Measurements from ENCODE around the gene TNRC6B. TPM values are rescaled to one million over a fixed set of nuclear protein-coding genes. Genes with fewer than 3 reads are reported as not detected.

Gene TNRC6B
- total RNA-seq, 6 experiments from 2014 or later = 30.8 to 36.3 (median 34.3) TPM

GRCh38 chr22:40238425-40239344 is 61.0 kb downstream of the TNRC6B start:
- peaks cover 55% of the 10 kb centered on the region for H3K4me1 Mint-ChIP-seq (ENCODE audit: low read depth)
- peaks cover 23% of the 10 kb centered on the region for H3K36me3 Mint-ChIP-seq (ENCODE audit: low read depth)

GRCh38 chr22:40239345-40239683 is 61.6 kb downstream of the TNRC6B start:
- Mint-ChIP-seq H3K27ac (peak overlapping the region; percentile 77), H3K9me3 (no peaks in the 10 kb centered on the region), H3K27me3 (ENCODE audit: insufficient read depth) (no peaks in the 10 kb centered on the region; the same call in 1 of the 2 replicates), H3K4me3 (peak overlapping the region; percentile 41), H3K4me1 (ENCODE audit: low read depth) (peaks cover 55% of the 10 kb centered on the region), H3K36me3 (ENCODE audit: low read depth) (peaks cover 20% of the 10 kb centered on the region; the same call in 1 of the 2 replicates)
- no peak for DNase-seq
- no peak for TF ChIP-seq CTCF (IDR thresholded peaks at IDR 0.05)

More at GRCh38 chr22:40238425-40239344, 61.0 kb downstream of the TNRC6B start:
- H3K27me3 Mint-ChIP-seq (ENCODE audit: insufficient read depth) = no peaks in the 10 kb centered on the region; the same call in 1 of the 2 replicates
- TF ChIP-seq CTCF (IDR thresholded peaks at IDR 0.05) = no peak
- H3K4me3 Mint-ChIP-seq = peak overlapping the region; percentile 41
- DNase-seq = peak; percentile 71
- H3K27ac Mint-ChIP-seq = peak overlapping the region; percentile 77
- H3K9me3 Mint-ChIP-seq = no peaks in the 10 kb centered on the region

- no peaks in the 10 kb centered on the region for H3K9me3 Mint-ChIP-seq
- peaks cover 51% of the 10 kb centered on the region for H3K4me1 Mint-ChIP-seq (ENCODE audit: low read depth)
- H3K27ac Mint-ChIP-seq = no peak overlapping the region
- no peak for TF ChIP-seq CTCF (IDR thresholded peaks at IDR 0.05)
- no peak overlapping the region for H3K4me3 Mint-ChIP-seq
- no peak for DNase-seq
- peaks cover 20% of the 10 kb centered on the region; the same call in 1 of the 2 replicates for H3K36me3 Mint-ChIP-seq (ENCODE audit: low read depth)
- no peaks in the 10 kb centered on the region; the same call in 1 of the 2 replicates for H3K27me3 Mint-ChIP-seq (ENCODE audit: insufficient read depth)
Observed at GRCh38 chr22:40240160-40240559, 62.4 kb downstream of the TNRC6B start.

GRCh38 chr22:40240686-40241085 is 63.0 kb downstream of the TNRC6B start:
- TF ChIP-seq CTCF (IDR thresholded peaks at IDR 0.05) = no peak
- H3K9me3 Mint-ChIP-seq = no peaks in the 10 kb centered on the region
- no peak overlapping the region for H3K4me3 Mint-ChIP-seq
- H3K4me1 Mint-ChIP-seq (ENCODE audit: low read depth) = peaks cover 46% of the 10 kb centered on the region
- H3K27ac Mint-ChIP-seq = no peak overlapping the region
- no peaks in the 10 kb centered on the region; the same call in 1 of the 2 replicates for H3K27me3 Mint-ChIP-seq (ENCODE audit: insufficient read depth)
- peaks cover 22% of the 10 kb centered on the region; the same call in 1 of the 2 replicates for H3K36me3 Mint-ChIP-seq (ENCODE audit: low read depth)
- DNase-seq = no peak

- peaks cover 40% of the 10 kb centered on the region for H3K4me1 Mint-ChIP-seq (ENCODE audit: low read depth)
- H3K27ac Mint-ChIP-seq = no peak overlapping the region
- DNase-seq = no peak
- H3K36me3 Mint-ChIP-seq (ENCODE audit: low read depth) = peaks cover 20% of the 10 kb centered on the region; the same call in 1 of the 2 replicates
- H3K4me3 Mint-ChIP-seq = no peak overlapping the region
- no peaks in the 10 kb centered on the region; the same call in 1 of the 2 replicates for H3K27me3 Mint-ChIP-seq (ENCODE audit: insufficient read depth)
- H3K9me3 Mint-ChIP-seq = no peaks in the 10 kb centered on the region
- TF ChIP-seq CTCF (IDR thresholded peaks at IDR 0.05) = no peak
Observed at GRCh38 chr22:40241200-40241763, 63.6 kb downstream of the TNRC6B start.

Data from HFFc6 (cell line).